ENCODE data around the gene EXOC6B. TPM values are rescaled to one million over a fixed set of nuclear protein-coding genes. Genes with fewer than 3 reads are reported as not detected.

The EXOC6B gene
- total RNA-seq, 1 donor from 2014 or later = 24.5 TPM

DNA sequence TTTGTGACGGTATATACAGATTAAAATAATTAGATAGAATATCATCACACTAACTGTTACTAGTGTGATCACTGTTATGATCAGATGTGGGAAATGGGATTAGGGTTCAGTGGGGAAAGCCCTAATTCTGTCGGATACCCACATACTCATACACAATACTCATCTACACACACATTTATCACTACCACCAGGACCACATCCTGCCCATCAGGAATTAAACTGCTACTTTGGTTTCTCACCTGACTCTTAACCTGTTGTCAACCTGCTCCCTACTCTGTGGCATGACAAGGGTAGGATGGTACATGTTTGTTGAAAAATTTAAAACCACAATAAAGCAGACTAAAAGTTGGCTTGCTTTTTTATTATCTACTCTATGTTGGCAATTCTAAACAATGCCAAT is 653.4 kb downstream of the EXOC6B start:
- Histone ChIP-seq H3K9ac (ENCODE audit: low read depth in 1 of 3, low read length in 3 of 3) (no peak overlapping the region), H3K4me1 (ENCODE audit: control insufficient read depth in 3 of 3, insufficient read depth in 3 of 3, low read length in 3 of 3) (no peaks in the 10 kb centered on the region), H3K4me3 (ENCODE audit: low read length in 3 of 3) (no peak overlapping the region), H3K27me3 (ENCODE audit: control insufficient read depth in 3 of 3, insufficient read depth in 3 of 3, low read length in 3 of 3) (no peaks in the 10 kb centered on the region), H3K27ac (ENCODE audit: low read depth, low read length) (no peak overlapping the region), H3K9me3 (ENCODE audit: control insufficient read depth in 3 of 3, low read length in 3 of 3) (no peaks in the 10 kb centered on the region), H3K36me3 (ENCODE audit: control insufficient read depth in 3 of 3, insufficient read depth in 3 of 3, low read length in 3 of 3) (peaks cover 2 to 10% (median 7%) of the 10 kb centered on the region in 3 donors)

DNA sequence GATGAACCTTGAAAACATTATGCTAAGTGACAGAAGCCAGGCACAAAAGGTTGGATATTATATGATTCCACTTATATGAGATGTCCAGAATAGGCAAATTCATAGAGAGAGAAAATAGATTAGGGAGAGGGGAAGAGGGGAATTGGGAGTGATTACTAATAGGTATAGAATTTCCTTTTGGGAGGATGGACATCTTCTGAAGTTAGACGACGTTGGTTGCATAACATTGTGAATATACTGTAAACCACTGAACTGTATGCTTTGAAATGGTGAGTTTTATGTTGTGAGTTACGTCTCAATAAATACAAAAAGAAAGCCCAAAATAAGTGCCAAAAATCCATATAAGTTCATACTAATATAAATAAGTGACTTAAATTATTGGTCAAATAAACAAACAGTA is 659.6 kb downstream of the EXOC6B start:
- H3K4me1 ChIP-seq (ENCODE audit: control insufficient read depth in 3 of 3, insufficient read depth in 3 of 3, low read length in 3 of 3) = no peaks in the 10 kb centered on the region
- no peaks in the 10 kb centered on the region for H3K36me3 ChIP-seq (ENCODE audit: control insufficient read depth in 3 of 3, insufficient read depth in 3 of 3, low read length in 3 of 3)
- H3K27ac ChIP-seq (ENCODE audit: low read depth, low read length) = no peak overlapping the region
- H3K9ac ChIP-seq (ENCODE audit: low read depth in 1 of 3, low read length in 3 of 3) = no peak overlapping the region
- H3K9me3 ChIP-seq (ENCODE audit: control insufficient read depth in 3 of 3, low read length in 3 of 3) = no peaks in the 10 kb centered on the region
- H3K27me3 ChIP-seq (ENCODE audit: control insufficient read depth in 3 of 3, insufficient read depth in 3 of 3, low read length in 3 of 3) = peaks cover 0 to under 1% (median 0%) of the 10 kb centered on the region in 3 donors
- no peak overlapping the region for H3K4me3 ChIP-seq (ENCODE audit: low read length in 3 of 3)

DNA sequence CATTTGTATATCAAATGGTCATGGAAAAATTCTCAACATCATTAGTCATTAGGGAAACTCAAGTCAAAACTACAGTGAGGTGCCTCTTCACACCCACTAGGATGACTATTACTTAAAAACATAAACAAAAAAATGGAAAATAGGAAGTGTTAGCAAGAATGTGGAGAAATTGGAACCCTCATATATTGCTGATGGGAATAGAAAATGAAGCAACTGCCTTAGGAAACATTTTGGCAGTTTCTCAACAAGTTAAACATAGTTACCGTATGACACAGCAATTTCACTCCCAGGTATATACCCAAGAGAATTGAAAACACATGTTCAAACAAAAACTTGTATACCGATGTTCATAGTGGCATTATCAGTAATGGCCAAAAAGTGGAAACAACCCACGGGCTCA is 660.0 kb downstream of the EXOC6B start:
- Histone ChIP-seq H3K36me3 (ENCODE audit: control insufficient read depth in 3 of 3, insufficient read depth in 3 of 3, low read length in 3 of 3) (no peaks in the 10 kb centered on the region), H3K4me3 (ENCODE audit: low read length in 3 of 3) (no peak overlapping the region), H3K27me3 (ENCODE audit: control insufficient read depth in 3 of 3, insufficient read depth in 3 of 3, low read length in 3 of 3) (peaks cover 0 to 4% (median 0%) of the 10 kb centered on the region in 3 donors), H3K4me1 (ENCODE audit: control insufficient read depth in 3 of 3, insufficient read depth in 3 of 3, low read length in 3 of 3) (no peaks in the 10 kb centered on the region), H3K27ac (ENCODE audit: low read depth, low read length) (no peak overlapping the region), H3K9me3 (ENCODE audit: control insufficient read depth in 3 of 3, low read length in 3 of 3) (no peaks in the 10 kb centered on the region), H3K9ac (ENCODE audit: low read depth in 1 of 3, low read length in 3 of 3) (no peak overlapping the region)

DNA sequence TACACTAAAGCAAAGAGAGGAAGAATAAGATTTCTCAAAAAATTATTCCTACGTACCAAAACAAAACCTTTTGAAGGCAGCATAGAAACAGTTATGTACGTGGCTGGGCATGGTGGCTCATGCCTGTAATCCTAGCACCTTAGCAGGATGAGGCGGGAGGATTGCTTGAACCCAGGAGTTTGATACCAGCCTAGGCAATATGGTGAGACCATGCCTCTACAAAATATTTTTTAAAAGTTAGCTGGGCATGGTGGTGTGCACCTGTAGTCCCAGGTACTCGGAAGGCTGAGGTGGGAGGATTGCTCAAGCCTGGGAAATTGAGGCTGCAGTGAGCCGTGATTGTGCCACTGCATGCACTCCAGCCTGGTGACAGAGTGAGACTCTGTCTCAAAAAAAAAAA is 663.3 kb downstream of the EXOC6B start:
- Histone ChIP-seq H3K4me3 (ENCODE audit: low read length in 3 of 3) (no peak overlapping the region), H3K4me1 (ENCODE audit: control insufficient read depth in 3 of 3, insufficient read depth in 3 of 3, low read length in 3 of 3) (no peaks in the 10 kb centered on the region), H3K27me3 (ENCODE audit: control insufficient read depth in 3 of 3, insufficient read depth in 3 of 3, low read length in 3 of 3) (peaks cover 10 to 18% (median 11%) of the 10 kb centered on the region in 3 donors), H3K9ac (ENCODE audit: low read depth in 1 of 3, low read length in 3 of 3) (no peak overlapping the region), H3K9me3 (ENCODE audit: control insufficient read depth in 3 of 3, low read length in 3 of 3) (no peaks in the 10 kb centered on the region), H3K36me3 (ENCODE audit: control insufficient read depth in 3 of 3, insufficient read depth in 3 of 3, low read length in 3 of 3) (no peaks in the 10 kb centered on the region), H3K27ac (ENCODE audit: low read depth, low read length) (no peak overlapping the region)

DNA sequence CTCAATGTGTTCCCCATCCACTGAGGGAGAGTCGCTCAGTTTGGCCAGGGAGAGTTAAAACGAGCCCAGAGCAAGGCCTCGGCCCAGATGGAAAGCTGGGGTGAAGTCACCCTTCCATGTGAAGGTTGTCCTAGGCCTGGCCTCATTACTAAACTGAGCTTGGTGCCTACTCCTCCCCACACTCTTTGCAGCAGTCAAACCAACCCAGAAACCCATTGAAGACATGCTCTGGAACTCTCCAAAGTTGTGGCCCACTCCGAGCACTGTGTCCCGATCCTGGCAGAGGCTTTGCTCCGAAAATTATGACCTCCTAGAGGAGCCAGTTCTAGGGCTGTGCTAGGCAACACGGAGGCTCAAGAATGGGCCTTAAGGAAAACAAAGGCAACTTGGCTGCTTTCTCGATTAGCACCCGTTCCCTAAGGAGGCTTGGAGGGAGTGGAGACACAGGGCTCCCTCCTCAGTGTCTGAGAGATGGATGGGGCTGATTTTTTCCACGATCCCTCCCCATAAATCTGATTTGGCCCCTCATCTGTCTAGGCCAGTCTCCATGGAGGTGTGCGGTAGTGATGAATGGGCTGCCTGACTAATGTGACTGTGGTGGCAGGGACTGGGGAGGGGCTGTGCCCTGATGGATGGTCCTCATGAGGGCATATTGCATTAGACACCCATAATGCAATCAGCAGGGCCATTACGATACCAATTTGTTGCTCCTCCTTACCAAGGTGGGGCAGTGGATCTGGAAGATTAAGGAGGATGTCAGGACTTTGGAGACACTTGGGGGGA is 666.4 kb downstream of the EXOC6B start:
- peaks cover 11 to 27% (median 21%) of the 10 kb centered on the region in 3 donors for H3K27me3 ChIP-seq (ENCODE audit: control insufficient read depth in 3 of 3, insufficient read depth in 3 of 3, low read length in 3 of 3)
- H3K9me3 ChIP-seq (ENCODE audit: control insufficient read depth in 3 of 3, low read length in 3 of 3) = no peaks in the 10 kb centered on the region
- peaks cover 3% of the 10 kb centered on the region in 3 donors for H3K4me1 ChIP-seq (ENCODE audit: control insufficient read depth in 3 of 3, insufficient read depth in 3 of 3, low read length in 3 of 3)
- no peak overlapping the region for H3K9ac ChIP-seq (ENCODE audit: low read depth in 1 of 3, low read length in 3 of 3)
- H3K36me3 ChIP-seq (ENCODE audit: control insufficient read depth in 3 of 3, insufficient read depth in 3 of 3, low read length in 3 of 3) = no peaks in the 10 kb centered on the region
- H3K4me3 ChIP-seq (ENCODE audit: low read length in 3 of 3) = no peak overlapping the region
- no peak overlapping the region for H3K27ac ChIP-seq (ENCODE audit: low read depth, low read length)

DNA sequence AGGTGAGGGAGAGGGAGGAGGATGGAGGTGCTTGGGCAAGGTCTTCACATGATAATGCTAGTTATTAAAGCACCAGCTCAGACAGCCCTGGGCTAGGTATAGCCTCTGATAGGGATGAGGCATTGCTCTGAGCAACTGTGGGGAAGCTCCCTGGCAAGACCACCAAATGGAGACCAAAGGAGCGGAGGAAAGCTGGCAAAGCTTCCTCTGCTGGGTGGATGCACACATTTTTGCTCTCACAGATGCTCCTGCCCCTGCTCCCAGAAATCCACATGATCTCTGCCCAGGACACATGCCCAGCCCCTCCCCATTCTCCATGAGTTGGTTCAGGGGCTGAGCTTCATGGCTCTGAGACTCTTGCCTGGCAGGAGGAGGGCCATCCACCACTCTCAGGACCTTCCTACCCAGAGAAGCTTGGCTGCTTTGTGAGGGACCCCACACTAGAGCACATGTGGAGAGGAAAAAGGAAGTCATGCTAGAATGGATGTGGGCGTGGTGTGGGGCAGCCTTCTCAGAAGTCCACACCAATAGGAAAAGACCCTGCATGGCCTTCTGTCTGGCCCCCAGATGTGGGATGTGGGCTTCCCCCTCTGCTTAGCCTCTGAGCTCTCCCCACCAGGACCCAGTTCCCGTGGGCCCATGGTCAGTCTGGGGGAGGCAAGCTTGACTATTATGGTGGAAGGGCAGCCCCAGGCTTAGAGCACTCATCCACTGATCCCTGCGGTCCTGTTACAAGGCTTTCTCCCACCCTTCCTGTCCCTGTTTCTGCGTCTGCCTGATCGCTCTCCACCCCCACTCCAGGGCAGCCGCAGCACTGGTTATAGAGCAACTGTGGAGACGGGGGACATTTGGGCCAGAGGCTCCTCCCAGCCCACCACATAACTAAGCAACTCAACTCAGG is 667.7 kb downstream of the EXOC6B start:
- no peaks in the 10 kb centered on the region for H3K9me3 ChIP-seq (ENCODE audit: control insufficient read depth in 3 of 3, low read length in 3 of 3)
- H3K36me3 ChIP-seq (ENCODE audit: control insufficient read depth in 3 of 3, insufficient read depth in 3 of 3, low read length in 3 of 3) = no peaks in the 10 kb centered on the region
- H3K27ac ChIP-seq (ENCODE audit: low read depth, low read length) = no peak overlapping the region
- H3K4me3 ChIP-seq (ENCODE audit: low read length in 3 of 3) = no peak overlapping the region
- H3K4me1 ChIP-seq (ENCODE audit: control insufficient read depth in 3 of 3, insufficient read depth in 3 of 3, low read length in 3 of 3) = peaks cover 5 to 8% (median 6%) of the 10 kb centered on the region in 3 donors
- no peak overlapping the region for H3K9ac ChIP-seq (ENCODE audit: low read depth in 1 of 3, low read length in 3 of 3)
- peaks cover 11 to 32% (median 24%) of the 10 kb centered on the region in 3 donors for H3K27me3 ChIP-seq (ENCODE audit: control insufficient read depth in 3 of 3, insufficient read depth in 3 of 3, low read length in 3 of 3)

DNA sequence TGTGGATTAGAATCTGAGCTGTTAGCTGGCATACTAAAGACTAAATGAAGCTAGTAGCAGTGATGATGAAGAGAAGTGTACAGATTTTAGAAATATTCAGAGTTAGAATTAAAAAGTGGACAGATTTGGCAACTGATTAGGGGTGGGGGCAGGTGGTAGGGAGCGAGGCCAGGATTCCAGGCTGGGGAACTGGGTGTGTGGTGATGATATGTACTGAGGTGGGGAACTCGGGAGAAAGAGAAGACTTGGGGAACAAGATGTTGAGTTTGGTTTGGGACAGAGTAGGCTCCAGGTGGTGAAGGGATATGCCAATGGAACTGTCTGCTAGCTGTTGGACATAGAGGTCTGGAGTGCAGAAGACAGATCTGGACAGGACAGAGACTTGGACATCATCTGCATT is 669.0 kb downstream of the EXOC6B start:
- Histone ChIP-seq H3K9me3 (ENCODE audit: control insufficient read depth in 3 of 3, low read length in 3 of 3) (no peaks in the 10 kb centered on the region), H3K9ac (ENCODE audit: low read depth in 1 of 3, low read length in 3 of 3) (no peak overlapping the region), H3K36me3 (ENCODE audit: control insufficient read depth in 3 of 3, insufficient read depth in 3 of 3, low read length in 3 of 3) (no peaks in the 10 kb centered on the region), H3K27me3 (ENCODE audit: control insufficient read depth in 3 of 3, insufficient read depth in 3 of 3, low read length in 3 of 3) (peaks cover 11 to 32% (median 24%) of the 10 kb centered on the region in 3 donors), H3K4me1 (ENCODE audit: control insufficient read depth in 3 of 3, insufficient read depth in 3 of 3, low read length in 3 of 3) (peaks cover 5 to 12% (median 6%) of the 10 kb centered on the region in 3 donors), H3K27ac (ENCODE audit: low read depth, low read length) (no peak overlapping the region), H3K4me3 (ENCODE audit: low read length in 3 of 3) (no peak overlapping the region)

DNA sequence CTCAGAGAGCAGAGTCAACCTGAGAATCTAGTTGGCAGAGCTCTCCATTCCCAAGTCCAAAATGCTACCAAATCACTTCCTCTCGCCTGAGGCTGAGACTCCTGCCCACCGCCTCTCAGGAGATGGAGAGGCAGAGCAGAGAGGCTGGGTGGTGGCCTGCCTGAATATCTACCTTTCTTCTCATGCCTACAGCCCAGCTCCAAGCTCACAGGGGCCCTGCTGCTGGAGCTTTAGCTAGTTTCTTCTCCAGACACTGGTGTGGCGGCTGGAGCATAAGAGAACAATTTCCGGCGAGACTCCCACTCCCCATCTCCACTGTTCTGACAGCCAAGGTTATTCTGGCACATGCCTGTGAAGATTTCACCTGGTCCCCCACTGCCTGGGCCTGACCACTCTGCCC is 670.1 kb downstream of the EXOC6B start:
- Histone ChIP-seq H3K27ac (ENCODE audit: low read depth, low read length) (no peak overlapping the region), H3K4me3 (ENCODE audit: low read length in 3 of 3) (no peak overlapping the region), H3K9me3 (ENCODE audit: control insufficient read depth in 3 of 3, low read length in 3 of 3) (no peaks in the 10 kb centered on the region), H3K4me1 (ENCODE audit: control insufficient read depth in 3 of 3, insufficient read depth in 3 of 3, low read length in 3 of 3) (peaks cover 6 to 16% (median 8%) of the 10 kb centered on the region in 3 donors), H3K27me3 (ENCODE audit: control insufficient read depth in 3 of 3, insufficient read depth in 3 of 3, low read length in 3 of 3) (peaks cover 14 to 35% (median 27%) of the 10 kb centered on the region in 3 donors), H3K9ac (ENCODE audit: low read depth in 1 of 3, low read length in 3 of 3) (no peak overlapping the region), H3K36me3 (ENCODE audit: control insufficient read depth in 3 of 3, insufficient read depth in 3 of 3, low read length in 3 of 3) (no peaks in the 10 kb centered on the region)

DNA sequence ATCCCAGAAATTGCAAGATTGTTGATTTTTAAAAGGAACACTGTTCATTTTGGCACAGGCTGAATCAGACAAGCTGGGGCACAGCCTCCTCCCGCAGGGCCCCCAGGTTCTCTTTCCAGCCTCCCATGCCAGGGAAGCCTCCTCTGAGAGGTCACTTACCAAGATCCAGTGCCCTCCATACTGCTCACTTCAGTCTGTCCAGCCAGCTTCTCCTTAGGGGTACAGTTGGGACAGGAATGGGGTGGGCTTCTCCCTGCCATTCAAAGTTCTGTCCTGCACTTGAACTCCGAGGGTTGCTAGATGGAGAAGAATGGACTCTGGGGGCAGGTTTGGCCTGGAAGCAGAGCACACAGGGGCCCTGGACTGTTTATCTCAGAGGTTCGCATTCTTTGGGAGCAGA is 670.7 kb downstream of the EXOC6B start:
- no peak overlapping the region for H3K9ac ChIP-seq (ENCODE audit: low read depth in 1 of 3, low read length in 3 of 3)
- H3K4me1 ChIP-seq (ENCODE audit: control insufficient read depth in 3 of 3, insufficient read depth in 3 of 3, low read length in 3 of 3) = peaks cover 9 to 22% (median 11%) of the 10 kb centered on the region in 3 donors
- no peaks in the 10 kb centered on the region for H3K36me3 ChIP-seq (ENCODE audit: control insufficient read depth in 3 of 3, insufficient read depth in 3 of 3, low read length in 3 of 3)
- H3K9me3 ChIP-seq (ENCODE audit: control insufficient read depth in 3 of 3, low read length in 3 of 3) = no peaks in the 10 kb centered on the region
- H3K27me3 ChIP-seq (ENCODE audit: control insufficient read depth in 3 of 3, insufficient read depth in 3 of 3, low read length in 3 of 3) = peaks cover 18 to 40% (median 30%) of the 10 kb centered on the region in 3 donors
- no peak overlapping the region for H3K27ac ChIP-seq (ENCODE audit: low read depth, low read length)
- H3K4me3 ChIP-seq (ENCODE audit: low read length in 3 of 3) = no peak overlapping the region

Measured in skeletal muscle tissue (tissue), 4 donors.